Epithelial cell of esophagus (primary cell): ENCODE data around the gene AEBP1.
A peak's percentile ranks its signal among the peaks of the same experiment; 100 is the strongest.

Experiments
- DNase-seq: peaks from one replicate; pipeline ENCODE4 v3.0.0; 2010; ENCODE audit warnings: low read depth
- H3K4me3 ChIP-seq: 2 replicates; pipeline ENCODE4 v1.5.1; 2011; ENCODE audit warnings: mild to moderate bottlenecking, low read length, control low read depth
- CTCF ChIP-seq: IDR thresholded peaks from 2 replicates; pipeline ENCODE4 v1.5.1; 2011; ENCODE audit warnings: low read depth, mild to moderate bottlenecking, low read length, control low read depth, inconsistent platforms; ENCODE audit not compliant: insufficient read depth; ENCODE audit errors: missing control alignments

AEBP1 gene

GRCh38 chr7:44162179-44162578, 58.0 kb downstream of the AEBP1 start:
- H3K4me3 ChIP-seq: no peak overlapping the region
- DNase-seq: no peak
- no peak for TF ChIP-seq CTCF

GRCh38 chr7:44162785-44163395, 58.7 kb downstream of the AEBP1 start:
- no peak overlapping the region for H3K4me3 ChIP-seq
- TF ChIP-seq CTCF: no peak
- peak; percentile 18 for DNase-seq

GRCh38 chr7:44163591-44163990, 59.4 kb downstream of the AEBP1 start:
- DNase-seq: peak; percentile 83
- H3K4me3 ChIP-seq: no peak overlapping the region

More at GRCh38 chr7:44163591-44163990, 59.4 kb downstream of the AEBP1 start:
- TF ChIP-seq CTCF: no peak
